Measurements from ENCODE around the gene MAPK8.
"Not testable (repeated sequence)": the region's sequence is repeated elsewhere in the genome, so short reads cannot be mapped to it uniquely, and the experiment has no call there.

Gene MAPK8

DNA sequence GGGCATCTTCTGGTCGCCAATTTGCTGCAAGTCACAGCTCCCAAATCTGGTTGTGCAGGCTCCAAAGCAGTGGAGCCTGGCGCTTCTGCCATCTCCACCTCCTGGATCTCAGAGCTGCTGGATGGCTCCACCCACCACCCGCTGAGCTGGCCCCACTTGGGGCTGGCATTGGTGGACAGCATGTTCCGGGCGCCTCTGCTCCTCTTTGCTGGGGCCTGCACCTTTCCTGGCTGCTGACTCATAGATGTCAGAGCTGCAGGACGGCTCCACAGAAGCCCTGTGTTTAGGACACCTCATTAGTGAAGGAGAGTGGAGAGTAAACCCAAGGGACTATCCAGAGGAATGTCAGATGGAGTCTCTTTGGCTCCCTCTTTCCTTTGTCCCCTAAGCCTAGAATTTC lies 27.4 kb downstream of the MAPK8 start:
- no peak for DNase-seq

DNA sequence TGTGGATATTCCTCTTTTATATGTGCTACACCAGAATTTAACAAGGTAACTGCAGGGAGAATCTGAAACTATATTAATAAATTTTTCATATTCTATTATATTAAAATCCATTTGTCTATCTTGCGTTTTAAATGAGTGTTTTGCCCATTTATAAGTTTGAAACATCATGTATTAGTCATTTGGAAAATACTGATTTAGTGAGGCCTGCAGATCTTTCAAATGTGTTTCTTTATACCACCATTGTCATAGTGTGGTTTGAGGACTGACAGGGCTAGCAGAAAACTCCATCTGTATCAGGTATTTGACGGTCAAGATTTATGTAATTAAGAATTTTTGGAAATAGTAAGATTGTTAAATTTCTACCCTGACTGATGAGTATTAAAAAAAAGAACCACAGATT lies 29.3 kb downstream of the MAPK8 start:
- no peak for DNase-seq

DNA sequence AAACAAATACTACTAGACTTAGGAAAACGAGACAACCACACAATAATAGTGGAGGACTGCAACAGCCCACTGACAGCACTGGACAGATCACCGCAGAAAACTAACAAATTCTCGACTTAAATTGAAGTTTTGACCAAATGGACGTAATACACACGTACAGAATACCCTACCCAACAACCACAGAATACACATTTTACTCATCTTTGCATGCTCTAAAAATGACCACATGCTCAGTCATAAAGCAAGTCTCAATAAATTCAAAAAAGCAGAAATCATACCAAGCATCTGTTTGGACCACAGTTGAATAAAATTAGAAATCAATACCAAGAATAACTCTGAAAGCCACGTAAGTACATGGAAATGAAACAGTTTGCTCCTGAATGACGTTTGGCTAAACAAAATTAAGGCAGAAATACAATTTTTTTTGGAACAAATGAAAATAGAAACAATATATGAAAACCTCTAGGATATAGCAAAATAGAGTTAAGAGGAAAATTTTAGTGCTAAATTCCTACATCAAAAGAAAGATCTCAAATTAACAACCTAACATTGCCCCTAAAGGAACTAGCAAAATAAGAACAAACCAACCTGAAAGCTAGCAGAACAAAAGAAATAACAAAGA lies 30.6 kb downstream of the MAPK8 start:
- DNase-seq, result no peak

GRCh38 chr10:48340734-48341133 lies 34.3 kb downstream of the MAPK8 start:
- no peak for DNase-seq

DNA sequence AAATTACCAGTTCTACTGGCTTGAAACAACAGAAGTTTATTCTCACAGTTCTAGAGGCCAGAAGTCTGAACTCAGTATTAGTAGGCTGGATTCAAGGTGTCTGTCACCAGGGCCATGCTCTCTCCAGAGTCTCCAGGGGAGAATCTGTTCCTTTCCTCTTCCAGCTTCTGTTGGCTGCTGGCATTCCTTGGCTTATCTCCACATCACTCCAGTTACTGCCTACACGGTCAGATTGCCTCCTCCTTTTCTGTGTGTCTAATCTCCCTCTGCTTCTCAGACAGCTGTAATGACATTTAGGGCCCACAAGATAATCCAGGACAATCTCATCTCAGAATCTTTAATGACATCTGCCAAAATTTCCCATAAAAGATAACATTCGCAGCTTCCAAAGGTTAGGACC lies 36.6 kb downstream of the MAPK8 start:
- DNase-seq, result no peak

GRCh38 chr10:48343921-48344598 lies 37.6 kb downstream of the MAPK8 start:
- no peak for DNase-seq

DNA sequence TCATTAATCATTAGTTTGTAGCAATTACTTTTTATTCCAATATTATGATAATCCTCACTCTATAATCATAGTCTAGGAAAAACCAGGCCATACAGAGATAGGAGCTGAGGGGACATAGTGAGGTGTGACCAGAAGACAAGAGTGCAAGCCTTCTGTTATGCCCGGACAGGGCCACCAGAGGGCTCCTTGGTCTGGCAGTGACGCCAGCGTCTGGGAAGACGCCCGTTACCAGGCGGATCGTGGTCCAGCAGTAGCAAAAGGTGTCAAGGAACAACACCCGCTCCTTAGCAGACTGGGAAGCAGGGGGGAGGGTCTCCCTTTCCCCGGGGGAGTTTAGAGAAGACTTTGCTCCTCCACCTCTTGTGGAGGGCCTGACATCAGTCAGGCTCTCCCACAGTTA lies 39.8 kb downstream of the MAPK8 start:
- DNase-seq, result peak in 2 of 58 donors; percentile 2 to 27

DNA sequence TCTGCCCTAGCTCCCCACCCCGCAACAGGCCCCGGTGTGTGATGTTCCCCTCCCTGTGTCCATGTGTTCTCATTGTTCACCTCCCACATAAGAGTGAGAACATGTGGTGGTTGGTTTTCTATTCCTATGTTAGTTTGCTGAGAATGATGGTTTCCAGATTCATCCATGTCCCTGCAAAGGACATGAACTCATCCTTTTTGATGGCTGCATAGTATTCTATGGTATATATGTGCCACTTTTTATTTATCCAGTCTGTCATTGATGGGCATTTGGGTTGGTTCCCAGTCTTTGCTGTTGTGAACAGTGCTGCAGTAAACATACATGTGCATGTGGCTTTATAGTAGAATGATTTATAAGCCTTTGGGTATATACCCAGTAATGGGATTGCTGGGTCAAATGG lies 41.1 kb downstream of the MAPK8 start:
- DNase-seq, result not testable (repeated sequence)

GRCh38 chr10:48347943-48348342 lies 41.5 kb downstream of the MAPK8 start:
- not testable (repeated sequence) for DNase-seq

DNA sequence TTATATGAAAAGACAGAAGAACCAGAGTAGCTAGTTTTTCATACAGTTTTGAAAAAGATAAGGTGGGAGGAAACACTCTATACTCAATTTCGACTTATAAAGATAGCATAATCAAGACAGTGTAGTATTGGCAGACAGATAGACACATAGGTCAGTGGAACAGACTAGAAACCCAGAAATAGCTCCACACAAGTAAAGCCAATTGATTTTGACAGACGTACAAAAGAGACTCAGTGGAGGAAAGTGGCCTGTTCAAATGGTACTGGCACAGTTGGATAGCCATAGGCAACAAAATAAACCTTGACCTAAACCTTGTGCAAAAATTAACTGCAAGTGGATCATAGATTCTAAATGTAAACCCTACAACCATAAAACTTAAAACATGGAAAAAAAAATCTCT lies 46.8 kb downstream of the MAPK8 start:
- no peak for DNase-seq

DNA sequence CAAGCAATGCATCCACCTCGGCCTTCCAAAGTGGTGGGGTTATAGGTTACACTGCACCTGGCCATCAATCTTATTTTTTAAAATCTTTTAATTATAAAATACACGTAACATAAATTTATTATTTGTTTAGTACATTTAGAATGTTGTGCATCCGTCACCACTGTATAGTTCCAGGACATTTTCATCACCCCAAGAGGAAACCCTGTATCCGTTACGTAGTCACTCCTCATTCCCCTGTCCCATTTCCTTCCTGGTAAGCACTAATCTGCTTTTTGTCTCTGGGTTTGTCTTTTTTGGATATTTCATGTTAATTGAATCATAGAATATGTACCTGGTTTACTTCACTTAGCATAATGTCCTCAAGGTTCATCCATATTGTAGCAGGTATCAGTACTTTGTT lies 51.2 kb downstream of the MAPK8 start:
- no peak for DNase-seq

DNA sequence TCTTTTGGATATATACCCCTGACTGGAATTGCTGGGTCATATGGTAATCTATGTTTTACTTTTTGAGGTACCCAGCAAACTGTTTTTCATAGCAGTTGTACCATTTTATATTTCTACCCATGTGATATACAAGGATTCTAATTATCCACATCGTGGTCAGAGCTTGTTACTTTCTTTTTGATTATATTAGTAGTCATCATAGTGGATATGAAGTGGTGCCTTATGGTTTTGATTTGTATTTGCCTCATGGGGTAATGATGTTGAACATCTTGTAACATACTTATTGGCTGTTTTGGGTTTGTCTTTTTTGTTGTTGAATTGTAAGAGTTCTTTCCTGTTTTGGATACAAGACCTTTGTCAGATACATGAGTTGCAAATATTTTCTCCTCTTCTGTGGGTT lies 51.7 kb downstream of the MAPK8 start:
- no peak for DNase-seq

- DNase-seq, result no peak
Measured at GRCh38 chr10:48358838-48359237, 52.4 kb downstream of the MAPK8 start.

DNA sequence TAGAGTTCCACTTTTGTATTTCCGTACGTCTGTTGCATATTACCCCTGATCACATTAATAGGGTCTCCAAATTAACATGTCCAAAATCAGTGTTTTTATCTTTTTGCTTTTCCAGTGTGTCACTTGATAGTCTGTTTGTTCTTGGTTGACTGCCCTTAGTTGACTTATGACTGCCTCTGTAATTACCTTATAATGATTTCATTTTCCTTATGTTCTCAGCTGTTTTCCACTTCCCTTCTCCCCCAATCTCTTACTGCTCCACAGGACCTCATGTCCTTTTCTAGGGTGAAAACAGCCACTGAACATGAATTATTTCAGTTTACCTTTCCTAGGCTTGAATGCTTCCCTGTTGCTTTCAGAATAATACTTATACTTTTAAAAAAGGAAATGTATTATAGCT lies 54.7 kb downstream of the MAPK8 start:
- no peak for DNase-seq

DNA sequence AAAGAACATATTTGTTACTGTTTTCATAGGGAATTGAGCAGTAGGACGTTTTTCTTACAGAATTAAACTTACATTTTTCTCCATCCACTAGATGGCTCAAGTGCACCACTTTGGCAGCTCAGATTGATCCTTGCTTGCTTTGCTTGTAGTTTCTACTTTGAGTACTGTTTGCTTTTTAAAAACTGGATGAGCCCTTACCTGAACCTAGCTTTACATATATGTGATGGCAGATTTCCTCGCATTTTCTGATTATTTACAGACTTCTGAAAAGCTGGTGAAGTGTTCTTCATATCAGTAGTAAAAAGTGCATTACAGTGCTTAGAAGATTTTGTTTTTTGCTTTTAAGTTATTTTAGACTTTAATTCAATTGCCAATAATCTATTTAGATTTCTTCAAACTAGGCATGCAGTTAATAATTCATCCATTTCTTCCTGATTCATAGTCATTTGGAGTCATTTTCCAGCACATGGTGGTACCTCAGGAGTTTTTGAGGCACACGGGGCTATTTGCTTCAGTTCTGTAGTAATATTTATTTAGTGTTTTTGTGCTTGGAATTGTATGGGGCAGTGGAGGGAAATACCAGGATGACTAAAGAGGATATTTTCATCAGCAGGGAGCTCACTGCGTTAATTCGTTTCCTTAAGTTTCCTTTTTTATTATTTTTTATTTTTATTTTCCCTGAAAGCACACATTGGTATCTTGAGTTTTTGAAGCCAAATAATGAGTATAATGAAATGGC lies 57.3 kb downstream of the MAPK8 start:
- peak in 14 of 58 donors; percentile 3 to 48 (median 10) for DNase-seq

DNA sequence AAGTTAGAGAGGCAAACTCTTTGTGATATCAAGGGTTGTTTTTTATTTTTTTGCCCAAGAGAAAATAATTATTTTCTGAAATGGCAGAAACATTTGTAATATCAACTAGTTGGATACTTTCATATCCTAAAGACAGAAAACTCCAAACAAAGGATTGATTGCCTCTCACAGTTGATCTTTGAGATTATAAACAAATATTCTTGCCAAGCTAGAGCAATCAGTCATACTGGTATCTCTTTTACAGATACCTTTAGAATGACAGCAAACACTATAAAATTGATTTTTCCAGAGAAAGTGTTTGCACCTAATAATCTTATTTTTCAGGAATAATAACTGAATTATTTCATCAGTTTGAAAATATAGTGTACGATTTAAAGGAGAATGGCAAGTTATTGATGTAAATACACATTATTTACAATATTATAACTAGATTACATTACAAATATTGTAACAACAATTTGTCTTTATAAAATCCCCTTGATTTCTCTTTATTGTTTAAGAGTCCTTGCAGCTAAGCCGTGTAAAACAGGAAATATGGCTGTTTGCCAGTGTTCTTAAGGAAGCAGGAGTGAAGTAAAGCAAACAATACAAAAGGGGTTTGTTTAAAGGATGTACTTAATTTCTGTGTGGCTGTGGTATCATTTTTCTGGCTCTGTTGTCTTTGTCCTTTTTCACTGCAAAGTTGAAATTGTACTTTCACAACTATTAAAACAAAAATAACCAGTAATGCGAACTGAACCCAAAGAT lies 58.4 kb downstream of the MAPK8 start:
- no peak for DNase-seq

- no peak for DNase-seq
Measured at GRCh38 chr10:48365668-48366067, 59.2 kb downstream of the MAPK8 start.

GRCh38 chr10:48366261-48366660 lies 59.8 kb downstream of the MAPK8 start:
- no peak for DNase-seq

GRCh38 chr10:48369501-48369900 lies 63.0 kb downstream of the MAPK8 start:
- DNase-seq, result no peak

GRCh38 chr10:48377751-48378530 lies 71.5 kb downstream of the MAPK8 start:
- DNase-seq, result no peak

DNA sequence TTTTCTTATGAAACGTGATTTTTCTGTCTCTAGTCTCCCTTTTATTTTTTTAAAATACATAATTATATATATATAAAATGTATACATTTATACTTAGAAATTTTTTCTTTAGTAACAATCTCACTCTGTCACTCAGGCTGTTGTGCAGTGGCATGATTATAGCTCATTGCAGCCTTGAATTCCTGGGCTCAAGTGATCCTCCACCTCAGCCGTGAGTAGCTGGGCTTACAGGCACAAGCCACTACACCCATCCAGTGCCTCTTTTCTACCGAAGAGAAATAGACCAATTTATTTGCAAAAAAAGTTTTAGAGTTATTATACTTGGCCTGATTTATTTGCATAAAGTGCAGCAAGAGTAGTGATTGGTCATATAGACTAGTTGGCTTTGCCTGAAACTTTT lies 72.2 kb downstream of the MAPK8 start:
- DNase-seq, result no peak
